ENCODE results near the gene HTATSF1.

Gene HTATSF1

GRCh38 chrX:136496186-136496763, 1.1 kb upstream of the HTATSF1 start:
- no peak for DNase-seq

GRCh38 chrX:136496764-136497555, 432 bp upstream of the HTATSF1 start:
- peak; percentile 82 to 85 for DNase-seq

- no peak for DNase-seq
Measured at GRCh38 chrX:136519069-136519468, 21.7 kb downstream of the HTATSF1 start.

GRCh38 chrX:136523770-136524169, 26.4 kb downstream of the HTATSF1 start:
- no peak for DNase-seq

- DNase-seq, result no peak
Measured at GRCh38 chrX:136525738-136526606, 28.6 kb downstream of the HTATSF1 start.

- DNase-seq, result no peak
Measured at GRCh38 chrX:136528645-136529315, 31.4 kb downstream of the HTATSF1 start.

GRCh38 chrX:136529795-136530194, 32.4 kb downstream of the HTATSF1 start:
- DNase-seq, result no peak

- no peak for DNase-seq
Measured at GRCh38 chrX:136531951-136532350, 34.6 kb downstream of the HTATSF1 start, which contains the start of gene VGLL1. Gene VGLL1 (plus strand): TSS chrX:136532215. CDS start chrX:136536021, 3,806 bp downstream.

- DNase-seq, result no peak
Measured at GRCh38 chrX:136534131-136534530, 36.7 kb downstream of the HTATSF1 start.

GRCh38 chrX:136538811-136539210, 41.4 kb downstream of the HTATSF1 start:
- DNase-seq, result no peak

GRCh38 chrX:136540226-136540625, 42.8 kb downstream of the HTATSF1 start:
- no peak for DNase-seq

- no peak for DNase-seq
Measured at GRCh38 chrX:136541294-136541693, 43.9 kb downstream of the HTATSF1 start.

- DNase-seq, result no peak
Measured at GRCh38 chrX:136542281-136542680, 44.9 kb downstream of the HTATSF1 start.

- no peak for DNase-seq
Measured at GRCh38 chrX:136546371-136546781, 49.0 kb downstream of the HTATSF1 start.

GRCh38 chrX:136549226-136549625, 51.8 kb downstream of the HTATSF1 start:
- DNase-seq, result no peak

- no peak for DNase-seq
Measured at GRCh38 chrX:136551410-136551809, 54.0 kb downstream of the HTATSF1 start.

- no peak for DNase-seq
Measured at GRCh38 chrX:136555694-136556093, 58.3 kb downstream of the HTATSF1 start.

Measured in inflammatory macrophage (primary cell).